GM12878 (cell line): ENCODE data around the gene ADAM33. TPM values are rescaled to one million over a fixed set of nuclear protein-coding genes. Genes with fewer than 3 reads are reported as not detected.

Experiments used
- ATAC-seq: fragments of 200-7000 bp; cut with Tn5 transposase; 3 replicates; pipeline ENCODE4 v1.9.1; 2020; ENCODE audit warnings: mild to moderate bottlenecking, moderate library complexity
- BruUV-seq: library from RNA; stranded (reverse); fragments of 400-500 nt; replicated peaks from 2 replicates; lab custom pipeline; 2021; lab: Mats Ljungman, UMichigan
- CTCF ChIA-PET: fragments of 300-600 bp; sonication (Branson Sonifier 250); formaldehyde crosslinking; extraction: SDS; loops from one replicate; lab custom pipeline; 2021; ENCODE audit warnings: inconsistent platforms; lab: Yijun Ruan, JAX
- POLR2A ChIA-PET: fragments of 350-600 bp; formaldehyde crosslinking; extraction: SDS; loops from one replicate; lab custom pipeline; 2021; ENCODE audit warnings: inconsistent platforms; lab: Charles Lee
- RAD21 ChIA-PET: fragments of 300-600 bp; sonication (Branson Sonifier 250); formaldehyde crosslinking; loops from one replicate; lab custom pipeline; 2023; ENCODE audit warnings: antibody characterized with exemption; ENCODE audit not compliant: unreplicated experiment; lab: Charles Lee
- SMC1A ChIA-PET: fragments of 300-600 bp; sonication (Branson Sonifier 250); formaldehyde crosslinking; loops from one replicate; lab custom pipeline; 2023; ENCODE audit not compliant: unreplicated experiment, uncharacterized antibody; lab: Charles Lee
- DNase-seq: peaks from one replicate; pipeline ENCODE4 v3.0.0-alpha.2; 2011; ENCODE audit warnings: low read depth, low spot score
- FAIRE-seq: peaks from 3 replicates; lab custom pipeline; 2011; peaks lifted over from hg19 to GRCh38; lab: Jason Lieb, UNC
- H2AFZ ChIP-seq: 2 replicates; pipeline ENCODE4 v1.6.0; 2011; ENCODE audit warnings: low read depth, low read length, control low read depth; ENCODE audit not compliant: control insufficient read depth
- H3K27ac ChIP-seq: 2 replicates; pipeline ENCODE4 v1.5.1; 2011; ENCODE audit warnings: control low read depth; ENCODE audit not compliant: control insufficient read depth, insufficient read depth
- H3K27me3 ChIP-seq, 2 experiments: replicated peaks in 1 of 2; 2 replicates each; pipeline versions ENCODE4 v1.6.0 to v1.6.1; 2011; ENCODE audit warnings: low read length in 1 of 2; ENCODE audit not compliant: control insufficient read depth in 2 of 2, insufficient read depth in 2 of 2
- H3K36me3 ChIP-seq, 2 experiments: 2 replicates each; pipeline ENCODE4 v1.5.1; 2011; ENCODE audit warnings: low read length in 1 of 2; ENCODE audit not compliant: control insufficient read depth in 2 of 2, insufficient read depth in 2 of 2
- H3K4me1 ChIP-seq: 2 replicates; pipeline ENCODE4 v1.6.1; 2011; ENCODE audit warnings: mild to moderate bottlenecking, low read length, moderate library complexity, mixed read lengths; ENCODE audit not compliant: control insufficient read depth, insufficient read depth
- H3K4me2 ChIP-seq: 2 replicates; pipeline ENCODE4 v1.6.0; 2011; ENCODE audit warnings: control low read depth; ENCODE audit not compliant: control insufficient read depth, insufficient read depth
- H3K4me3 ChIP-seq: fragments of 200-600 bp; sonication (generic); 2 replicates; pipeline ENCODE4 v1.5.1; 2016
- H3K79me2 ChIP-seq: 2 replicates; pipeline ENCODE4 v1.6.0; 2011; ENCODE audit warnings: low read length; ENCODE audit not compliant: control insufficient read depth, insufficient read depth
- H3K9ac ChIP-seq: 2 replicates; pipeline ENCODE4 v1.8.0; 2011; ENCODE audit warnings: low read length, control low read depth, mixed read lengths; ENCODE audit not compliant: control insufficient read depth, insufficient read depth
- H3K9me3 ChIP-seq: replicated peaks from 3 replicates; pipeline ENCODE4 v1.5.1; 2011; ENCODE audit warnings: mild to moderate bottlenecking, low read length; ENCODE audit not compliant: control insufficient read depth, insufficient read depth
- H4K20me1 ChIP-seq: 2 replicates; pipeline ENCODE4 v1.6.0; 2011; ENCODE audit not compliant: control insufficient read depth, insufficient read depth
- BHLHE40 ChIP-seq, 2 experiments: fragments of 450-650 bp in 1 of 2; IDR thresholded peaks; 2 replicates each; pipeline ENCODE4 v1.6.1; 2011 to 2017; ENCODE audit warnings: low read depth in 2 of 2, borderline replicate concordance in 1 of 2, improper control_type of control experiment in 1 of 2, low read length in 1 of 2, mild to moderate bottlenecking in 1 of 2
- CTCF ChIP-seq, 3 experiments: IDR thresholded peaks in 2 of 3; conservative IDR thresholded peaks in 1 of 3; 2 replicates each; pipeline ENCODE4 v1.5.1; 2011; ENCODE audit warnings: low read depth in 3 of 3, low read length in 3 of 3, mild to moderate bottlenecking in 3 of 3, control low read depth in 2 of 3, moderate library complexity in 2 of 3, inconsistent platforms in 1 of 3, mixed read lengths in 1 of 3; ENCODE audit not compliant: control insufficient read depth in 2 of 3, insufficient read depth in 1 of 3; ENCODE audit errors: extremely low read depth in 1 of 3
- MTA2 ChIP-seq: fragments of 450-650 bp; IDR thresholded peaks from 2 replicates; pipeline ENCODE4 v1.6.1; 2016; ENCODE audit warnings: low read depth, mild to moderate bottlenecking, moderate library complexity
- NFXL1 ChIP-seq: fragments of 450-650 bp; IDR thresholded peaks from 2 replicates; pipeline ENCODE4 v1.6.1; 2017; ENCODE audit warnings: antibody characterized with exemption, mild to moderate bottlenecking, borderline replicate concordance
- PAX5 ChIP-seq: IDR thresholded peaks from 2 replicates; pipeline ENCODE4 v1.6.1; 2011; ENCODE audit warnings: low read depth, low read length, borderline replicate concordance
- RAD21 ChIP-seq: IDR thresholded peaks from 2 replicates; pipeline ENCODE4 v1.6.1; 2011; ENCODE audit warnings: mild to moderate bottlenecking, low read depth, low read length, moderate library complexity; ENCODE audit not compliant: insufficient read depth
- SMARCA5 ChIP-seq: fragments of 450-650 bp; IDR thresholded peaks from 2 replicates; pipeline ENCODE4 v1.6.1; 2017; ENCODE audit warnings: mild to moderate bottlenecking
- SMC3 ChIP-seq: IDR thresholded peaks from 2 replicates; pipeline ENCODE4 v1.6.1; 2011; ENCODE audit warnings: low read length, improper control_type of control experiment, borderline replicate concordance
- SUPT20H ChIP-seq: IDR thresholded peaks from 2 replicates; pipeline ENCODE4 v1.6.1; 2011; ENCODE audit warnings: low read depth, mild to moderate bottlenecking, low read length, moderate library complexity, borderline replicate concordance; ENCODE audit not compliant: control insufficient read depth
- WGBS: methylation state at CpG from one replicate; pipeline ENCODE4 v1.1.6; 2016; ENCODE audit warnings: low lambda C conversion rate; ENCODE audit not compliant: insufficient replicate concordance, insufficient coverage; ENCODE audit errors: missing lambda C conversion rate; 5-methylcytosine and 5-hydroxymethylcytosine counted together
- in situ Hi-C: fragments of 300-500 bp; cut with MboI; formaldehyde crosslinking; loops from 9 replicates; pipeline ENCODE4 v1.14.3; 2018; ENCODE audit warnings: mixed read lengths
- intact Hi-C: fragments of 100-400 bp; cut with micrococcal nuclease; formaldehyde crosslinking; loops from one replicate; pipeline ENCODE4 v1.14.2; 2022; ENCODE audit not compliant: unreplicated experiment
- polyA plus RNA-seq, 11 experiments: library from polyadenylated mRNA; depleted of rRNA in 4 of 11; unstranded in 6 of 11; stranded (reverse) in 5 of 11; fragments of >200 nt; fragmentation: Nextera tagmentation in 4 of 11; fragmentation: Illumina TruSeq in 1 of 11; extraction: Ambion mirVana in 4 of 11; extraction: Trizol in 1 of 11; gene quantifications; 1 replicate in 1 of 11; 2 replicates in 10 of 11; pipeline versions ENCODE4 v1.2.1 to v1.2.3, GENCODE V29; 2011 to 2016; ENCODE audit warnings: inconsistent platforms in 2 of 11, missing spikeins in 2 of 11, low read depth in 1 of 11
- total RNA-seq, 4 experiments: library from RNA; depleted of rRNA in 3 of 4; stranded (reverse); fragments of >200 nt in 3 of 4; fragmentation: Illumina TruSeq in 1 of 4; extraction: Trizol in 1 of 4; gene quantifications; 2 replicates each; pipeline versions ENCODE4 v1.2.1 to v1.2.3, GENCODE V29; 2013 to 2021
- TF ChIP-seq, protein P1 (sequence below): fragments of 150-350 bp; IDR thresholded peaks from 2 replicates; pipeline ENCODE4 v1.6.1; 2014; ENCODE audit warnings: mild to moderate bottlenecking, low read depth, low read length
- TF ChIP-seq, protein P2 (sequence below): fragments of 450-650 bp; IDR thresholded peaks from 2 replicates; pipeline ENCODE4 v1.6.1; 2017; ENCODE audit warnings: mild to moderate bottlenecking, low read depth, inconsistent platforms; ENCODE audit not compliant: poor library complexity, severe bottlenecking

Gene ADAM33
- total and polyA plus RNA-seq, 10 of the 15 experiments (the other 5 are each of a cell fraction or from before 2014, with no cell fraction given), result not detected

DNA sequence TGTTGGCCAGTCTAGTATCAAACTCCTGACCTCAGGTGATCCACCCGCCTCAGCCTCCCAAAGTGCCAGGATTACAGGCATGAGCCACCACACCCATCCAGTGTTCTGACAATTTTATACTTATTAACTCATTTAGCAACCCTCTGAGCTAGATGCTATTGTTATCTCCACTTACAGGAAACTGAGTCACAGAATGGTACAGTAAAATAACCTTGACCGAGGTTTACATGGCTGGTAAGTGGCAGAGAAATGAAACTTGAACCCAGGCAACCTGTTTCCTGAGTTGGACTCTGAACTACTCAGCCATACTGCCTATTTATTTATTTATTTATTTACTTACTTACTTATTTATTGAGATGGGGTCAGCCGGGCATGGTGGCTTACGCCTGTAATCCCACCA lies 37.2 kb upstream of the ADAM33 start (continued):
- TF ChIP-seq PAX5, result no peak
- TF ChIP-seq SUPT20H, result no peak
- no peak for TF ChIP-seq MTA2
- TF ChIP-seq, protein P1, sequence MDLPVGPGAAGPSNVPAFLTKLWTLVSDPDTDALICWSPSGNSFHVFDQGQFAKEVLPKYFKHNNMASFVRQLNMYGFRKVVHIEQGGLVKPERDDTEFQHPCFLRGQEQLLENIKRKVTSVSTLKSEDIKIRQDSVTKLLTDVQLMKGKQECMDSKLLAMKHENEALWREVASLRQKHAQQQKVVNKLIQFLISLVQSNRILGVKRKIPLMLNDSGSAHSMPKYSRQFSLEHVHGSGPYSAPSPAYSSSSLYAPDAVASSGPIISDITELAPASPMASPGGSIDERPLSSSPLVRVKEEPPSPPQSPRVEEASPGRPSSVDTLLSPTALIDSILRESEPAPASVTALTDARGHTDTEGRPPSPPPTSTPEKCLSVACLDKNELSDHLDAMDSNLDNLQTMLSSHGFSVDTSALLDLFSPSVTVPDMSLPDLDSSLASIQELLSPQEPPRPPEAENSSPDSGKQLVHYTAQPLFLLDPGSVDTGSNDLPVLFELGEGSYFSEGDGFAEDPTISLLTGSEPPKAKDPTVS, result no peak
- TF ChIP-seq, protein P2, sequence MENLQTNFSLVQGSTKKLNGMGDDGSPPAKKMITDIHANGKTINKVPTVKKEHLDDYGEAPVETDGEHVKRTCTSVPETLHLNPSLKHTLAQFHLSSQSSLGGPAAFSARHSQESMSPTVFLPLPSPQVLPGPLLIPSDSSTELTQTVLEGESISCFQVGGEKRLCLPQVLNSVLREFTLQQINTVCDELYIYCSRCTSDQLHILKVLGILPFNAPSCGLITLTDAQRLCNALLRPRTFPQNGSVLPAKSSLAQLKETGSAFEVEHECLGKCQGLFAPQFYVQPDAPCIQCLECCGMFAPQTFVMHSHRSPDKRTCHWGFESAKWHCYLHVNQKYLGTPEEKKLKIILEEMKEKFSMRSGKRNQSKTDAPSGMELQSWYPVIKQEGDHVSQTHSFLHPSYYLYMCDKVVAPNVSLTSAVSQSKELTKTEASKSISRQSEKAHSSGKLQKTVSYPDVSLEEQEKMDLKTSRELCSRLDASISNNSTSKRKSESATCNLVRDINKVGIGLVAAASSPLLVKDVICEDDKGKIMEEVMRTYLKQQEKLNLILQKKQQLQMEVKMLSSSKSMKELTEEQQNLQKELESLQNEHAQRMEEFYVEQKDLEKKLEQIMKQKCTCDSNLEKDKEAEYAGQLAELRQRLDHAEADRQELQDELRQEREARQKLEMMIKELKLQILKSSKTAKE, result no peak
- TF ChIP-seq SMARCA5, result no peak

- ChIA-PET POLR2A (interaction anchor here (0.7 to 0.8 kb wide), 2 partner anchors 73 to 140 kb away, joined by 3 read pairs; no protein-coding TSS in a partner anchor), RAD21 (interaction anchor here (0.7 to 1.7 kb wide), 4 partner anchors 51 to 355 kb away, joined by 3 read pairs; partner anchors contain the start of gene ADISSP), SMC1A (interaction anchor here (0.7 to 1.5 kb wide), 5 partner anchors 52 to 369 kb away, joined by 3 to 6 read pairs (median 5); partner anchors contain the start of genes ADISSP and SPEF1), CTCF (interaction anchor here (0.6 to 2.2 kb wide), 22 partner anchors 9 to 386 kb away, joined by 3 to 19 read pairs (median 3); partner anchors contain the start of gene ADISSP)
- H3K79me2 ChIP-seq, result no peaks in the 10 kb centered on the region
- H3K36me3 ChIP-seq, result no peaks in the 10 kb centered on the region
- no TSS peak for BruUV-seq
- peak; percentile 76 to 86 (median 85) for TF ChIP-seq CTCF (IDR thresholded peaks at IDR 0.05 in 2 of 3, conservative IDR thresholded peaks at IDR 0.05 in 1 of 3; ENCODE audit: control insufficient read depth in 2 of 3, extremely low read depth in 1 of 3, insufficient read depth in 1 of 3, low read depth in 3 of 3, low read length in 3 of 3)
- 0 out of 2 replicates have a peak, but pooled peaks have one; percentile 46 for TF ChIP-seq SMC3
- no peak for TF ChIP-seq BHLHE40 (IDR thresholded peaks at IDR 0.05; ENCODE audit: borderline replicate concordance in 1 of 2, low read depth in 2 of 2, low read length in 1 of 2)
- TF ChIP-seq NFXL1, result no peak
- TF ChIP-seq RAD21, result peak; percentile 85
- in situ Hi-C loops (no loop called here), intact Hi-C loops (loop anchor here (2.0 to 10.0 kb wide), 4 partner anchors 32 to 138 kb away; partner anchors contain the start of genes ADISSP and SPEF1)
- H3K4me2 ChIP-seq, result no peak overlapping the region
- H3K27ac ChIP-seq, result no peak overlapping the region
- H3K4me3 ChIP-seq, result no peak overlapping the region
- peak; percentile 7 for FAIRE-seq
- no peaks in the 10 kb centered on the region for H4K20me1 ChIP-seq
- no peak overlapping the region for H3K9ac ChIP-seq
- H3K27me3 ChIP-seq, result no peaks in the 10 kb centered on the region
- peaks cover 16% of the 10 kb centered on the region for H3K4me1 ChIP-seq
- WGBS, result 21% methylated on average over 4 of the region's 4 CpGs
- peak; percentile 93 for ATAC-seq
- no peaks in the 10 kb centered on the region for H3K9me3 ChIP-seq
- no peak for DNase-seq
- H2AFZ ChIP-seq, result no peak overlapping the region
Measured at GRCh38 chr20:3716195-3716834, 34.5 kb upstream of the ADAM33 start.
